ENCODE results near the gene CEP170.

DNA sequence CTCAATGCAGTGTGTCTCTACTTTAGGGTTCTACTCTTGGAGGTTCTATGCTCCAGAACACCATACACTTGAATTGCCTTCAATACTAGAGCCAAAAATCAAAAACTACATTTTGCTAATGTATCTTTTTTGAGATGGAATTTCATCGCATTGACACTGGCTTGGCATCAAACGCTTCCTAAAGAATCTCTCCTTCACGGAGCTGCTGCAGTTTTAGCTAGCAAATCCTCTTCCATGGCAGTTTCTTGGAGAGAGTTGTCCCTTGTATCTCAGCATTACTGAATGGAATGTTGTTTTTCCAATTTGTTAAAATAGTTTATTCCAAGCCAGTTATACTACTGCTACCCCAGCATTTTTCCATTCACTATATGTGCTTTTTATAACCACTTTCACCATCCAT lies 18.4 kb upstream of the CEP170 start:
- TF ChIP-seq CTCF (IDR thresholded peaks at IDR 0.05) (no peak), POLR2A (IDR thresholded peaks at IDR 0.05) (no peak)

Data from uterus (tissue), 2 donors.